ENCODE data around the gene USP24. TPM values are rescaled to one million over a fixed set of nuclear protein-coding genes. Genes with fewer than 3 reads are reported as not detected.
A peak's percentile ranks its signal among the peaks of the same experiment; 100 is the strongest.

Gene USP24
- total RNA-seq, 1 experiment from 2014 or later, result 35.3 TPM

DNA sequence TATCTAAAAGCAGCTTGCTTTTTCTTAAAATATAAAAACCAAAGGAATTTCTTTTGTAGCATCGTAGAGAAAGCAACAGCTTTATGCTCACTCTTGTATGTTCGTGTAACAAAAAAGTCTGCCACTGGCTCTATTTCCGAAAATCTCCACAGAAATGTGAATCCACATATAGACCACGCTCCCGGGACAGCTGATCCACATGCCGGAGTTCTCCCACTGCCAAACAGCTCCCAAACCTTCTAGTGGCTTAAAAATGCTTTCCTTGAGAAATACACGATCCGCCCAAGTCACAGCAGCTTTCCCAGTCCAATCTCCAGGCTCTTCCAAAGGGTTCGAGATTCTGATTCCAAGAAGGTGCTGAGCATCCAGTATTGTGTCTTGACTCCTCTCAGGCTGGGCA, 146.5 kb downstream of the USP24 start:
- H3T11ph ChIP-seq (ENCODE audit: low read length), result no peak overlapping the region
- H3K56ac ChIP-seq (ENCODE audit: insufficient read length, low read depth, low read length), result no peak overlapping the region
- no peaks in the 10 kb centered on the region for H4K20me1 ChIP-seq (ENCODE audit: control insufficient read depth, insufficient read depth, insufficient read length)
- H3K23ac ChIP-seq (ENCODE audit: insufficient read length, low read depth, low read length), result no peak overlapping the region
- H3K27me3 ChIP-seq (ENCODE audit: insufficient read depth, low read length), result no peaks in the 10 kb centered on the region
- no peak overlapping the region for H3K4ac ChIP-seq (ENCODE audit: low read depth, low read length)
- no peaks in the 10 kb centered on the region for H3K9me3 ChIP-seq (ENCODE audit: control insufficient read depth, low read depth, low read length)
- H3K36me3 Mint-ChIP-seq (ENCODE audit: insufficient read depth in 1 of 3, low read depth in 3 of 3), result peaks cover 23 to 88% (median 60%) of the 10 kb centered on the region in 3 experiments
- no peak for TF ChIP-seq CTCF (conservative IDR thresholded peaks at IDR 0.05)
- no peak overlapping the region for H3K9ac ChIP-seq (ENCODE audit: extremely low read depth, insufficient read length, low read length)
- no peak overlapping the region for H3K18ac ChIP-seq (ENCODE audit: insufficient read length, low read depth, low read length)
- no peaks in the 10 kb centered on the region for H3K79me2 ChIP-seq (ENCODE audit: insufficient read depth, low read length)
- no peak overlapping the region for H2AFZ ChIP-seq (ENCODE audit: low read length)
- H2BK15ac ChIP-seq (ENCODE audit: low read depth, low read length), result no peak overlapping the region
- H4K91ac ChIP-seq (ENCODE audit: insufficient read length, low read depth, low read length), result no peak overlapping the region
- no peak overlapping the region for H2BK120ac ChIP-seq (ENCODE audit: low read depth, low read length, poor library complexity, severe bottlenecking)
- DNase-seq, result peak; percentile 33
- H3K4me3 Mint-ChIP-seq, result no peak overlapping the region
- H3K23me2 ChIP-seq (ENCODE audit: insufficient read length, low read depth, low read length, poor library complexity, severe bottlenecking), result no peaks in the 10 kb centered on the region
- H3K27ac ChIP-seq (ENCODE audit: insufficient read length, low read depth, low read length), result no peak overlapping the region
- no peak overlapping the region for H2BK5ac ChIP-seq (ENCODE audit: insufficient read length, low read length)
- H3K27me3 Mint-ChIP-seq (ENCODE audit: low read depth), result no peaks in the 10 kb centered on the region
- H4K5ac ChIP-seq (ENCODE audit: insufficient read length, low read depth, low read length), result no peak overlapping the region
- H3K9me3 Mint-ChIP-seq, result no peaks in the 10 kb centered on the region
- WGBS (ENCODE audit: extremely low coverage, insufficient read length, low lambda C conversion rate), result no CpG with 5 or more reads among the region's 9 CpGs
- no peak overlapping the region for H3K14ac ChIP-seq (ENCODE audit: insufficient read depth, low read length)
- no peak overlapping the region for H2BK20ac ChIP-seq (ENCODE audit: low read depth, low read length, poor library complexity, severe bottlenecking)
- H3K27ac Mint-ChIP-seq, result peak overlapping the region in 1 of 3 experiments; percentile 9; a peak in 3 of 7 replicates
- H3K79me1 ChIP-seq (ENCODE audit: insufficient read depth, low read depth, low read length, poor library complexity, severe bottlenecking), result no peaks in the 10 kb centered on the region
- H2BK12ac ChIP-seq (ENCODE audit: insufficient read length, low read depth, low read length), result no peak overlapping the region
- no peaks in the 10 kb centered on the region for H3K4me1 ChIP-seq (ENCODE audit: insufficient read depth, low read length)
- H4K8ac ChIP-seq (replicated peaks; ENCODE audit: insufficient read length, low read depth, low read length), result no peak overlapping the region
- H3K4me2 ChIP-seq (ENCODE audit: insufficient read depth, insufficient read length, low read length), result no peak overlapping the region
- no peak overlapping the region for H2AK5ac ChIP-seq (ENCODE audit: insufficient read length, low read length)
- H3K4me1 Mint-ChIP-seq, result peaks cover 3 to 9% of the 10 kb centered on the region in 2 experiments; a peak in 2 of 4 replicates

Data from H9 (cell line).